HG03159 (cell line): ENCODE measurements around the gene ABCB6.

Source experiments
- ATAC-seq: cut with Tn5 transposase; IDR thresholded peaks from one replicate; pipeline ENCODE4 v1.9.1; 2021; ENCODE audit warnings: mild to moderate bottlenecking, moderate library complexity; ENCODE audit not compliant: unreplicated experiment

The ABCB6 gene

DNA sequence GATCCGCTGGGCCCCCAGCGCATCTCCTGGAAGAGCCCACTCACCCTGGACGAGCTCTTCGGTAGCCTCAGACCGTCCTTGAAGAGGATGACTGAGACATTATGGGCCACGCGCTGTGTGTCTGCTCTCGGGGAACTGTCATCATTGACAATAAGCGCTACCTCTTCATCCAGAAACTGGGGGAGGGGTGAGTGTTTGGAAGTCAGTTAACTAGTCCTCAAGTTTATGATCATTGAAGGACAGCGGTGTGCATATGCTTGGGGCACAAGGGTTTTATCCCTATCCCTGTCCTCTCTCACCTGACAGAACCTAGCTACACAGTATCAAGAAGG is 27.1 kb upstream of the ABCB6 start:
- ATAC-seq: no peak

DNA sequence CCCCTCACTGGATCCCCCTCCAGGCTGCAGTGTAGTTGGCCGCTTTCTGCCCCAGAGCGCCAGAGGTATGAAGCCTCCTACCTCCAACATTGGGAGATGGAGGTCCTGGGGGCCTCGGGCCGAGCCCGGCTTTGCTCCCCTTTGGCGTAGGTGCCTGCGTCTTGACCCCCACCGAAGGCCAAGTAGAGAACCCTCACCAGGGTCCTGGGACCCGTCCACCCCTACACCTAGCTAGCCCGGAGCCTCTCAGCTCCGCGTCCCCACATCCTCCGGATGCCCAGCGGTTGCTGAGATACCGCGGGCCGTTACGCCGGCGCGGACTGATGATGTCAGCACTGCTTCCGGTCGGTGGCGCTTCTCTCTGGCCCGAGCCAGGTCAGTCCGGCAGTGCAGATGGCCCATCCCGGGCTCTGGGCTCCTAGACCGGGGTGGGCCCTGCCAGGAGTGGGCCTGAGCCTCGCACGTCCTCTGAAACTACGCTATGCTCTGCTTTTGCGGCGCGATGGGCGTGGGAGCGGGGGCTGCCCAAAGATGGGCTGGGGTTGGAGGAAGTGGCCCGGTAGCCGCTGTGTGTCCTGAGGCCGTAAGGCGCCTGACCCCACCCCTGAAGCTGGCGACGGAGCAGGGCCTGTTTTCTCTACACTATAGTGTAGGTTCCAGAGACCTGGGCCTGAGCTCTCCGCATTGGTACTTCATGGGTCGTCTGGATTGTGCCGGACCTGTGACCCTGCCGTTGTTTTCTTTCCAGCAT is 26.6 kb upstream of the ABCB6 start, which contains the start of the genes GLB1L and STK16:
GLB1L (minus strand) TSS at position 297 of the 751 bp plus-strand sequence. CDS start 1,871 bp downstream, outside the sequence.
STK16 (plus strand) TSS at position 332 of the 751 bp plus-strand sequence. CDS start 521 bp downstream, outside the sequence.
- ATAC-seq: peak; percentile 67

DNA sequence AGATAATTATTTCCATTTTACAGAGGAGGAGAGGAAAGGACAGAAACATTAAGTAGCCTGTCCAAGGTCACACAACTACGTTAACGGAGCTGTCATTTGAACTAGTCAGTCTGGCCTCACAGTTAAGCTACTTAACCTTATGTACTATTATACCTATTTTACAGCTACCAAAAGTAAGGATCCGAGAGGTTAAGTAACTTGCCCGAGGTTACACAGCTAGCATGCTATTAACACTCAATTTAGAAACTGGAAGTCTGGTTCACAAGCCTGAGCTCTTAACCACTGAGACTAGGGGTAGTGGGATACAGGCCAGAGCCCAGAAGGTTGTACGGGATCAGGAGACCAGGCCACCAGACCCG is 26.0 kb upstream of the ABCB6 start:
- ATAC-seq: no peak

DNA sequence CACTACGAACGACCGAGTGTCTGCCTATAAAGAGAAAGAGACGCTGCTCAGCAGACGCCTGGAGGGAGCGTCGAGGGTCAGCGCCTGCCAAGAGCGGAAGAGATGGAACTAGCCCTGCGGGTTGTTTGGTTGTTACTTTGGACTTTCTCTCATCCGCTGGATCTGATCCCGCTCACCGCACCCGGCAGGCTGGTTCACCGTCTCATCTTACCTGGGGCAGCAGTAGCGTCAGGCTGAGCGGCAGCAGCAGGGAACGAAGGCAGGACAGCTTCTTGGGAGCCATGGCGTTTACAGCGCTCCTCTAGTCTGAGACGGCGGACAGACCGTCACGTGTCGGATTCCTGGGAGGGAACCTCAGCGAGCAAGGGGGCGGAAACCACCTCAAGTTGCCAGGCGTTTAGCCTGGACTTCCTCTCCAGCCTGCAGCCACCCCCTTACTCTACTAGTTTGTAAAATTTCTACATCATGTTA is 24.6 kb upstream of the ABCB6 start:
- ATAC-seq: no peak

DNA sequence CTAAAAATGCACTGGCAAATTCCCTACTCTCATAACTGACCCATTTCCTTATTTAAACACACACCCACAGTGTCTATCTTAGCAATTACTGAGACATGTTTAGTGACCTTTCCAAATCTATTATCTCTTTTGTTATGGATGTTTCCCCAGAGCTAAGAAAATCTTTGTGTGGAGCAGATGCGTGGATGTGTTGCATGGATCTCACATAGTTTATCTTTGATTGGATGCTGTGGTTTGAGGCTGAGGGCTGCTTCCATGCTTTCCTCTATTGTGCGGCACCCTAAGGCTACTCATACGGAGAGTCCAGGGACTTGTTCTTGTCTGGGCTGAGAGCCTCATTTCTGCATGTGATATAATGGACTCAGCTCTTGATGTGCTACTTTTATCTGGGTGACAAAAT is 15.6 kb upstream of the ABCB6 start:
- no peak for ATAC-seq

DNA sequence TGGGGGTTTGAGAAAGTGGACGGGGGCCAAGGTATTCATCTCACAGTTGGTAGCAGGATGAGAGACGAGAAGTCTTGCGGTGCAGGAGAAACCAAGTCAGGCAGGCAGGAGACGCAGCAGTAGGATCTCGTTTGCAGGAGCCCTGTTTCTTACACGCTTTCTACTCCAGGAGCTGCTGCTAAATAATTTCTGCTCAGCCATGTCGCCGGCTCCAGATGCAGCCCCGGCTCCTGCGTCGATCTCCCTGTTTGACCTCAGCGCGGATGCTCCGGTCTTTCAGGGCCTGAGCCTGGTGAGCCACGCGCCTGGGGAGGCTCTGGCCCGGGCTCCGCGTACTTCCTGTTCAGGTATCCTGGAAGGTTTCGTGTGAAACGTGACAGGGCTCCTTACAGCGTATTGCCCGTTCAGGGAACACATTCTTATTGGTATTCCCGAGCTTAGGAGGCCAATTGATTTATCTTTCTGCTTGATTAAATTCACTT is 11.3 kb upstream of the ABCB6 start:
- no peak for ATAC-seq

DNA sequence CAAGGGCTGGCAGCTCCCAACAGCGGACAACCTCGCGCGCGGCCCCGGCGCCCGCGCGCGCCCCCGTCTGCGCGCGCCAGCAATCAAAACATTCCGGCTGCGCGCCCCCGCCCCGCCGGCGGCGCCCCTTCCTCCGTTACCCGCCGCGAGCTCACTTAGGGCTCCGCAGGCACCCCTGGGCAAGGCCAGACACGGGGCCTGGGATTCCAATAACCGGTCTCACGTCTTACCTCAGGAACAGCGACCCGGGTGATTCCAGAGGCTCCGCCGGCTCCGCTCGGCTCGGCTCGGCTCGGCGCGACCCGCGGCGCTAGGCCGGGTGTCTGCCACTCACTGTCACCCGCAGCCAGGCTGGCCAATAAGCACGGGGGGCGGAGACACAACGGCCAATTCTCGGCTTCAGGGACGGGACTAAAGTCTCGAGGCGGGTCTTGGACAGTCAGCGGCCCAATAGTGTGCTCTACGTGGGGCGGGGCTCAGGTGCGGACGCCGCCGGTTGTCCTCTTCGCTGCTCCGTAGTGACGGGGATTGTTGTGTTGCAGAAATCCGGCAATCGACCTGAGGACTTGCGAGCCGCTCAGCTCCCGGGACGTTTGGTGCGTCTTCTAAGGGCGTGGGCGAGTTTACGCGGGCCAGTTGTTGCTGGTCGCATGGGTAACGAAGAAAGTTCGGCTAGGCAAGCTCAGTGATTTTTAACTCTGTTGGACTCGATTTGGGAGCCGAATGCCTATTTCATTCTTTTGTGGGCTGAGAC is 10.7 kb upstream of the ABCB6 start, which contains the start of the genes ANKZF1 and ATG9A:
ANKZF1 (plus strand) TSS at position 502 of the 754 bp plus-strand sequence. CDS start 452 bp downstream, outside the sequence.
ATG9A (minus strand) TSS at position 332 of the 754 bp plus-strand sequence. CDS start 1,612 bp downstream, outside the sequence.
- ATAC-seq: peak; percentile 97

DNA sequence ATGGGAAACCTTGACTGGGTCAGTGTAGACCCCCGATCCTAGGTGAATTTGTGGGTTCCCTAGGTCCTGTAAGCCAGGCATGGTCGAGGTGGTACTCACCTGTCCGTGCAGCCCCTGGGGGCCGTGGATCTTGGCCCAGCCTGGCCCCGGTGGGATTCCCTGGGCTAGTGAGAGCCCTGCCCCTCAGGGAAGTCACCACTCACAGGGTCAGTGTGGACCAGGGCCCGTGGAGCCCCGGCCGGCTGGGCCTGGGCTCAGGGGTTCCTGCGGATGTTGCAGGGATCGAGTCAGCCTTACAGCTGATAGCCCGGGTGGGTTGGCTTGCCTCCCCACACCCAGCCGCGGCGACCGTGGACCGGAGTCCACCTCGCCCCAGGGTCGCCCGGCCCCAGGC is 10.2 kb upstream of the ABCB6 start:
- peak; percentile 0 for ATAC-seq

DNA sequence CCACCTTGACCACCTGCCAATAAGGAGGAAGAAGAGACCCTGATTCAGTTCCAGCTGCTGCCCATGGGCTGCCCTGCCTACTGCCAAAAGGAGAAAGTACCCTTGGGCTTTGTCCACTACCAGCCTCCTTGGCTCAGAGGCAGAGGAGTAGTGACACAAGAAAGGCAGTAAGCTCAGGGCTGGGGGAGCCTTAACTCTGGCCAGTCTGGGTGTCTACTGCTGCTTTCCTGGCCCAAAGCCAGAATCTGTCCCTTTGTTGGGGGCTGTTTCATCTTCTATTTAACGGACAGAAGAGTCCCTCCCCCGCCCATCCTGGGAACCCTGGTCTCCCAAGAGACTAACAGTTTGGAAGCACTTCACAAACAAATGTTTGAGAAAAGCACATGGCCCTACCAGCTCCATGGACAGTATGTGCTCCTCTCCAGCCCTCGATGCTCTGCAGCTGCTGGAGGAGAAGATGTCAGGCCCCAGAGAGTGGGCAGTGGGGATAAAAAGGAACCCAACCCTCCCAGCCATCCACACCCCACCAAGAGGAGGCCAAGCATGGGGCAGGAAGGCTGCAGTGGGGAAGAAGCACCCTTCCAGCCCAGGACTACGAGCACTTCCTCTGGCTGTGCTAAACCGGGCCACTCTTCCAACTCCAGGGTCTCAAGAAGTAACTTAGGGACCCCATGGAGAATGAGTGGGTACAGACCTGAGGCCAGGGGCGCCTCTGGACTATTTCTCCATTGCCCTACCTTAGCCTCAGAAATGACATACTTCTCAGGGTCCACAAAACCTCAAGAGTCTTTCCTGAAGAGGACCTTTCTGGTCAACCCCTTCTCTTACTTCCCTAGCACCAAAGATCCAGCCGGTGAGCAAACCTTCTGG is 9.5 kb upstream of the ABCB6 start:
- ATAC-seq: no peak

DNA sequence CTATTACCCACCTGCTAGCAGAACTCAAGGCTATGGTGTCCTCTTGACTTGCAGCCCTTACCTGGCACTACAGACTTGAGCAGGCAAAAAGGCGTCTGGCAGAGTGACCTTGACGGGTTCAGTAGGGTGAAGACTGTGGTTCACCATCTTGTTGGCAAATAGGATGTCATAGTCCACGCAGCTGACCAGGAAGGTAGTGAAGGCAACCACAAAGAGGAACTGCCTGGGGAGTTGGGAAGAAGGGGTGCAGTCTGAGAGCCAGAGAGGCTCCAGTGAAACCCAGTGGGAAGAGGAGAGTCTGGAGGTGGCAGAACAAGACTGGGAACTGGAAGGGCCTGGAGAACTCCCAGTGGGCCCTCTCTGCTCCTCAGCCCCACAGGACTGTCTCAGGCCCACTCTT is 6.6 kb upstream of the ABCB6 start:
- ATAC-seq: no peak

DNA sequence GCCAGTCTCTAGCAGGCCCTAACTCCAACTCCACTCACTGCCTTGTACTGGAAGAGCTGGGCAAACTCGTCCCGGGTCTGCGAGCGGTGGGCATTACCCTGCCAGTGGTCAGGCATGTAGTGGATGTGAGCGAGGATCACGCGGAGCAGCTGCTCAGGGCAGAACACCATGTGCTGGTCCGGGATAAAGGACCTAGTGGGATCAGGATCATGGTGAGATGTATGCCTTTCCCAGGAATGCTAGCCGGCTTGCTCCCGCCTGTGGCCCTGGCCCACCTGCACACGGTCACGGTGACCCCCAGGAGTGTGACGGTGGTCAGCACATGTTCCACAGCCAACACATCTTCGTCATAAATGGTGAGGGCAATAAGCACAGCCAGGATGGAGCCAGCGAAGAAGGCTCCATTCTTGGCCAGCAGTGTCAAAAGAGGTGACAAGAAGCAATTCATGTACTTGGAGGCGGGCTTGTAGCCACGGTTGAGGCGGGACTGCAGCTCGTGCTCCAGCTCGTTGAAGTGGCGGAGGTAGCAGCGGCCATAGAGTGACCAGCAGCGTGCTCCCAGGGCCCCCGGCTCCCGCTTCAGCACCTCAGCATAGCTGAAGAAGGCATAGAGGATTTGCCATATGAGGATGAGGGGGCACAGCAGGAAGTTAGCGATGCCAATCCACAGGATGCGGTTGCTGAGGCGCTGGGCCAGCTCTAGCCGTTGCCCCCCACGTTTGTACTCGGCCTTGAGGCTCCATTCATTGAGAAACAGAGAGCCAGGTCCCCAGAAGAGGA is 5.3 kb upstream of the ABCB6 start:
- no peak for ATAC-seq

DNA sequence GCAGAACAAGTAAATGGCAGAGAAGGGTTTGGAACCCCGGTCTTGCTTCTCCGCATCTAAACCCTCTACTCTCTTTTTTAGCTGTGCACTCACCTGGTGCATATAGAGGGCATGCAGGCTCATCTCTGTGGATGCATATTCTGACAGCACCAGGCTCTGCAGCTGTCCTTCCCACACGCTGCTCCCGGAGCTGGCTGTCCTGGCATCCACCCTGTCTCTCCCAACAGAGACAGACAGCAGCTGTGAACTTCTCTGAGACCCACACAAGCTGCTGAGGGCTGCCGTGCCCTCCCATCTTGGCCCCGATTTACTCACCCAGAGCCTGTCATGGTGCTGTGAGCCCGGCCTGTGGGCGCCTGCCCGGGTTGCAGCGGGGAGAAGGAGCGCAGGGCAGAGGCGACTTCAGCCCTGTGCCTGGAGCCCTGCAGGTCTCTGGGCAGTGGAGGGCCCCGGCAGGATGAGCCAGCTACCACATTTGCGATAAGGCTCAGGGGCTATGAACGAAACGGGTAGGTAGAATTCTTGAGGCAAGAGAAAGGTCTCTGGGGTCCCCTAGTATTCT is 3.3 kb upstream of the ABCB6 start:
- no peak for ATAC-seq

DNA sequence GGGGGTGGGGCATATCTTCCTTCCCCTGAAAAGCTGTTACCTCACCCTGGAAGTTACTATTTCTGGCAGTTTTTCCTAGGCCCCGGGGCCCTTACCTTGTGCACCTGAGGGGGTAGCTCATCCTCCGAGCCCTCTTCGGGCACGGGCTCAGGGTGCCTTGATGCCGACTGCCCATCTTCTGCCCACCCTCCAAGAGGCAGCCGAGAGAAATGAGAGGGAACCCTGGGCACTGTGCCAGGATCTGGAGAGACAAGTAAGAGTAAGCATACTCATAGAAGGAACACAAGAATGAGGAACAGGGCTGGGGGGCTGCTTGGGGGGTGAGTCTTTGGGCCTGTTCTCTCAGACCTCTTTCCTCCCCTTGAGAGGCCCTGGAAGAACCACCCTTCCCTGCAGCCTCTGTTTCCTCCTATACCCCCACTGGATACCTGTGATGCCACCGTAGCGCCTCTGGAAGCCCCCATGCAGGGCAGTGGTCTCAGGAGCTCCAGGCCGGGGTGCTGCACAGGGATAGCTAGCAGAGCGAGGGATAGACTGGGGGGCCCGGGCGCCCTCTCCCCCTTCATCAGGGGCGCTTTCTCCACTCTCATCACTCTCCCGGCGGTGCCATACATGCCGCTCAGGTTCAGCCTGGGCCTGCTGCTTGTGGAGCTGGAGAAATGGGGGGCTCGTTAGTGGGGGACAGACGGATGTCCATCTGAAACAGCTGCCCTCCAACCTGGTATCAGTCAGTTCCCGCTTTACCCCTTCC is 2.1 kb upstream of the ABCB6 start:
- no peak for ATAC-seq

DNA sequence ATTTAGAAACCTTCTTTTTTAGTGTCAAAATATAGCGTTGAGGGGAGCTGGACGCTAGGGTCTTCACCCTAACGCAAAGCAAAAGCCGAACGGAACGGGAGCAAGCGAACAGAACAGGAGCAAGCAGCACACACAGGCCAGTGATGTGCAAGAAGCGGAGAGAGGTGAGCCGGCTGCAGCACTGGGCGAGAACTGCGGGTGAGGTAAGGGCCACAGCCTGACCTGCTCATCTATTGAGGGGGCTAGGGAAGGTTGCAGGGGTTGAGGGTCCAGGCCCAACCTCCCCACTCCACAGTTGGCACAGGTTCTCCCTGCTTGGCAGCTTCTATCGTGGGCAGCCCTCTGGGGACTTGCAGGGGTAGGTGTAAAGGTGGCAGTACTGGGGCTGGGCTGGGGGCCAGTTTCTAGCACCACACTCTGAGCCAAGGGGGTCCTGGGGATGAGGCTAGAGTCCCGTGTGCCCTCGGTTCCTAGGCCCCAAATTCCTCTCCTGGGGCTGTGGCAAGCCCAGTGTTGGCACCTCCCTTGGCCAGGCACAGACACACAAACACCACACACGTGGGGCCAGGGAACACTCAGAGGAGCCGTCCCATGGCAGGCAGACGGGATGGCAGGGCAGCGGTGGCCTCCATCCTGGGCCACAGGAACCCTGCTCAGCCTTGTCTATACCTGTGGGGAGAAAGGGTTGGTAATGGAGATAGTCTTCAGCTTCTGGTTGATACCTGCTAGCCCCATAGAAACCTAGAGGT is 1.2 kb upstream of the ABCB6 start:
- ATAC-seq: no peak

DNA sequence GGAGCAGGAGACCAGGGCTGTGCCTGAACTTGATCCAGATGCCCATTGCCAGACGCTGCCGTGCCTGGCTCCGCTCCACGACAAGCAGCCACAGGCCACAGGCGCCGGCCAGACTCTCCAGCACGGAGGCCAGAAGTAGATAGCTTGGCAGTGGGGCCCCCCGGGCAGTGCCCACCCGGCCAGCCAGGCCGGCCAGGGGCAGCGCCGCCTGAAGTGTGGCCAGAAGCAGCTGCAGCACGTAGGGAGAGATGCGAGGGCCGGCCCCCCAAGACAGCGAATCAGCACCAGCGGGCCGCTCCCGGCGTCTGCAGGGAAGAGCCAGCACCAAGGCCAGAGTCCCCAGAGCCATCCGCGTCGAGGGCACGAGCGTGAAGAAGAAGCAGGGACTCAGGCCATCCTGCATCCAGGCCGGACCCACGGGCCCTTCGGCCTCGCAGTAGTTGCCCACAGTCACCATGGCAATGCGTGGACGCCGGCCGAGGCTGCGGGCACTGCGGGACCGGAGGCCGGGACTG is 484 bp downstream of the ABCB6 start:
- ATAC-seq: peak; percentile 29

DNA sequence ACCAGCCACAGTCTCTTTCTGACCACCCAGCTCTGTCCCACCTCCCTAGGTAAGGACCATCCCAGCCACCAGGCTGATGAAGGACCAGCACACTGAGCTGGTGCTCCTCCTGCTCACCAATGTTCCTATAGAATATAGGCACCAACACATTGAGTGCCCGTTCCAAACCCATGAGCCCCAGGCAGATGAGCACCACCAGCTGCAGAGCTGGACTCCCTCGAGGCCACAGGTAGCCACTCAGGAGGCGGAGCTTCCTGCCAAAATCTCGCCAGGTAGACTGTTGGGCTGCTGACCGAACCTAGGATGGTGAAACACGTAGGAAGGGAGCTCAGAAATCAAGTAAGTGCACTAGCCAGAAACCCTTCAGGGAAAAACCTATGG is 2.2 kb downstream of the ABCB6 start:
- ATAC-seq: no peak

DNA sequence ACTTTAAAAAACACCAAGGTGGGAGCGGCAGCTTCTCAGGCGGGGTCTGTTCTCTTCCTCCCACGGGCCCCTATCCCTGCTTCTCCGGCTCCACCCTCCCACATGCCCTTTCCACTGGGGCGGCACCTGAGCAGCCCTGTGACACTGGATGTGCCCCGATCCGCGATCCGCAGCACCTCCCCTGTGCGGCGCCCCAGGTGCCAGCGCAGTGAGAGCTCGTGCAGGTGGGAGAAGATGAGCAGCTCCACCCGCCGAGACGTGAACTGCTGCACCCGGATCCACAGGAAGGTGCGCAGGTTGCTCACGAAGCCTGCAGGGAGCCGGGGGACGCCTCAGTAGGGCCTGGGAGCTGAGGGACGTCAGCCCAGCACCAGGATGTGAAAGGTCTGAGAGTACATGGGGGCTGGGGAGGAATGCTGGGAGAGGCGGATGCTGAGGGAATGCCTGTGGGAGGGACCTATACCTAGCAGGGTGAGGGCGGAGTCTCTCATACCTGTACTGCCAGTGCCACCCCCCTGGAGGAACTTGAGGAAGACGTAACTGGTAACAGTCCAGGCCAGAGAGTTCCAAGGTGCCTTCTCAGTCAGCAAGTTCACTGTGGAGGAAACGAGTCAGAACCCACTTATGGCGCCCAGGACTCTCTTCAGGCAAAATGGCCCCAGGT is 2.8 kb downstream of the ABCB6 start:
- no peak for ATAC-seq

DNA sequence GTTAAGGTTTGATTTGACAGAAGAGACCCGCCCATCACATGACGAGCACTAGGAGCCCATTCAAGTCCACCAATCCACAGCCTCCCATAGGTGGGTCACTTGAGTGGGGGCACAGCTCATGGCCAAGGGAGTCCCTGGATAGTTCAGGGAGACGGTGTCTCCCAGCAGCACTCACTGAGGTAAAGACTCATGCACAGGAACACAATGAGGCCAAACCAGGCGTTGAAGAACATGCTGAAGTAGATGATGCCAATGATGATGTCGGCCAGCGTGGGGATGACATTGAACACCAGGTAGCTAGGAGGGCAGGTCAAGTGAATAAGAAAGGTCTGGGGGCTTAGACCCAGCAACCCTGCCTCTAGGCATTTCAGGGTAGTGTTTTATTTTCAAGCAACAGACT is 4.0 kb downstream of the ABCB6 start:
- no peak for ATAC-seq
